SK-N-SH (cell line): Measurements from ENCODE around the gene TACR2. TPM values are rescaled to one million over a fixed set of nuclear protein-coding genes. Genes with fewer than 3 reads are reported as not detected.

Experiments used
- CTCF ChIA-PET: fragments of 300-600, 350-600 bp; formaldehyde crosslinking; extraction: SDS; loops from one replicate; lab custom pipeline; 2021; lab: Yijun Ruan, JAX
- POLR2A ChIA-PET: fragments of 350-600 bp; sonication (Branson Sonifier 250); formaldehyde crosslinking; extraction: SDS; loops from one replicate; lab custom pipeline; 2020; ENCODE audit warnings: antibody characterized with exemption, inconsistent platforms; lab: Yijun Ruan, JAX
- DNase-seq: peaks from one replicate; pipeline ENCODE4 v3.0.0; 2012
- H2AFZ ChIP-seq: fragments of 200-600 bp; sonication (generic); 2 replicates; pipeline ENCODE4 v1.8.1; 2016; ENCODE audit warnings: antibody characterized with exemption, mild to moderate bottlenecking, low read depth
- H3F3A ChIP-seq: fragments of 200-600 bp; sonication (generic); replicated peaks from 2 replicates; pipeline ENCODE3; 2016; ENCODE audit warnings: antibody characterized with exemption, mild to moderate bottlenecking; ENCODE audit not compliant: insufficient read depth
- H3K27ac ChIP-seq, 2 experiments: fragments of 200-500 bp in 1 of 2; fragments of 200-600 bp in 1 of 2; sonication (Bioruptor generic) in 1 of 2; sonication (generic), shearing (Covaris generic) in 1 of 2; 2 replicates each; pipeline versions ENCODE4 v1.5.1 to v1.6.1; 2014 to 2016; ENCODE audit warnings: low read depth in 2 of 2, inconsistent platforms in 1 of 2, low read length in 1 of 2, mild to moderate bottlenecking in 1 of 2, mixed read lengths in 1 of 2
- H3K27me3 ChIP-seq: fragments of 200-600 bp; sonication (generic), shearing (Covaris generic); 2 replicates; pipeline ENCODE4 v1.6.1; 2016; ENCODE audit warnings: mixed run types; ENCODE audit not compliant: insufficient read depth
- H3K36me3 ChIP-seq, 2 experiments: fragments of 200-500 bp in 1 of 2; fragments of 200-600 bp in 1 of 2; sonication (Bioruptor generic) in 1 of 2; sonication (generic) in 1 of 2; replicated peaks in 1 of 2; 2 replicates each; pipeline versions ENCODE3 to v1.5.1; 2014 to 2016; ENCODE audit warnings: low read length in 1 of 2, mild to moderate bottlenecking in 1 of 2; ENCODE audit not compliant: insufficient read depth in 2 of 2, control insufficient read depth in 1 of 2
- H3K4me1 ChIP-seq, 2 experiments: fragments of 200-500 bp in 1 of 2; fragments of 200-600 bp in 1 of 2; sonication (Bioruptor generic) in 1 of 2; sonication (generic), shearing (Covaris generic) in 1 of 2; 2 replicates each; pipeline versions ENCODE4 v1.5.1 to v1.6.1; 2014 to 2016; ENCODE audit warnings: low read depth in 1 of 2, low read length in 1 of 2, mixed run types in 1 of 2; ENCODE audit not compliant: insufficient read depth in 2 of 2, control insufficient read depth in 1 of 2
- H3K4me2 ChIP-seq: fragments of 200-600 bp; sonication (generic), shearing (Covaris generic); 2 replicates; pipeline ENCODE4 v1.6.1; 2017; ENCODE audit warnings: mixed run types
- H3K4me3 ChIP-seq, 2 experiments: fragments of 200-500 bp in 1 of 2; fragments of 200-600 bp in 1 of 2; sonication (Bioruptor generic) in 1 of 2; sonication (generic), shearing (Covaris generic) in 1 of 2; 2 replicates each; pipeline versions ENCODE4 v1.5.1 to v1.8.1; 2014 to 2016; ENCODE audit warnings: low read depth in 2 of 2, inconsistent platforms in 1 of 2, low read length in 1 of 2, mild to moderate bottlenecking in 1 of 2, mixed read lengths in 1 of 2, moderate library complexity in 1 of 2
- H3K79me2 ChIP-seq: fragments of 200-600 bp; sonication (generic); 2 replicates; pipeline ENCODE4 v1.8.1; 2017; ENCODE audit warnings: mild to moderate bottlenecking; ENCODE audit not compliant: insufficient read depth
- H3K9ac ChIP-seq: fragments of 200-600 bp; sonication (generic); 2 replicates; pipeline ENCODE4 v1.6.1; 2017; ENCODE audit warnings: mixed run types
- H3K9me2 ChIP-seq: fragments of 200-600 bp; sonication (generic); 2 replicates; pipeline ENCODE4 v1.6.1; 2017; ENCODE audit warnings: mixed run types
- H3K9me3 ChIP-seq: fragments of 200-600 bp; sonication (generic); 2 replicates; pipeline ENCODE4 v1.6.1; 2017; ENCODE audit warnings: mixed run types, mild to moderate bottlenecking, moderate library complexity
- H4K20me1 ChIP-seq: fragments of 200-600 bp; sonication (generic); 2 replicates; pipeline ENCODE4 v1.6.1; 2017; ENCODE audit warnings: mild to moderate bottlenecking, mixed run types; ENCODE audit not compliant: insufficient read depth
- CHD2 ChIP-seq: fragments of 150-350 bp; IDR thresholded peaks from 2 replicates; pipeline ENCODE4 v1.6.1; 2018; ENCODE audit warnings: low read length; ENCODE audit not compliant: partially characterized antibody
- CTCF ChIP-seq: fragments of 200-600 bp; sonication (generic); IDR thresholded peaks from 2 replicates; pipeline ENCODE4 v1.6.1; 2017; ENCODE audit warnings: antibody characterized with exemption, mild to moderate bottlenecking, moderate library complexity
- ELF1 ChIP-seq: IDR thresholded peaks from 2 replicates; pipeline ENCODE4 v1.4.0; 2012
- EP300 ChIP-seq, 2 experiments: IDR thresholded peaks; 2 replicates each; pipeline versions ENCODE4 v1.4.0 to v1.6.1; 2012; ENCODE audit warnings: borderline replicate concordance in 1 of 2, low read depth in 1 of 2, low read length in 1 of 2
- EZH2phosphoT487 ChIP-seq: fragments of 200-600 bp; sonication (generic); IDR thresholded peaks from 2 replicates; pipeline ENCODE4 v1.6.1; 2017; ENCODE audit warnings: low read depth, mixed run types, mild to moderate bottlenecking, antibody characterized with exemption, moderate library complexity, borderline replicate concordance
- FOSL2 ChIP-seq: IDR thresholded peaks from 2 replicates; pipeline ENCODE4 v1.4.0; 2012; ENCODE audit warnings: low read depth, mild to moderate bottlenecking, moderate library complexity, borderline replicate concordance
- FOXJ3 ChIP-seq: sonication (generic); formaldehyde crosslinking; IDR thresholded peaks from 2 replicates; pipeline ENCODE4 v1.5.1; 2020; ENCODE audit warnings: mild to moderate bottlenecking, missing genetic modification reagents
- FOXM1 ChIP-seq: IDR thresholded peaks from 2 replicates; pipeline ENCODE4 v1.4.0; 2012; ENCODE audit warnings: low read depth, mild to moderate bottlenecking
- GATA2 ChIP-seq: sonication (generic); formaldehyde crosslinking; IDR thresholded peaks from 2 replicates; pipeline ENCODE4 v1.5.0; 2020; ENCODE audit warnings: mild to moderate bottlenecking, missing genetic modification reagents
- JUND ChIP-seq: IDR thresholded peaks from 2 replicates; pipeline ENCODE4 v1.4.0; 2012
- MEF2A ChIP-seq: IDR thresholded peaks from 2 replicates; pipeline ENCODE4 v1.4.0; 2012; ENCODE audit warnings: low read depth, borderline replicate concordance
- MXI1 ChIP-seq: IDR thresholded peaks from 2 replicates; pipeline ENCODE4 v1.6.1; 2012; ENCODE audit warnings: mild to moderate bottlenecking, low read depth, low read length, improper control_type of control experiment
- NRF1 ChIP-seq: IDR thresholded peaks from 2 replicates; pipeline ENCODE4 v1.6.1; 2012; ENCODE audit warnings: low read depth, mild to moderate bottlenecking, low read length
- RAD21 ChIP-seq: IDR thresholded peaks from 2 replicates; pipeline ENCODE4 v1.6.1; 2012; ENCODE audit warnings: mild to moderate bottlenecking, low read length
- SMC3 ChIP-seq: IDR thresholded peaks from 2 replicates; pipeline ENCODE4 v1.6.1; 2012; ENCODE audit warnings: low read depth, low read length, improper control_type of control experiment
- TAF1 ChIP-seq: IDR thresholded peaks from 2 replicates; pipeline ENCODE4 v1.6.1; 2012; ENCODE audit warnings: low read depth, mild to moderate bottlenecking, low read length, moderate library complexity, borderline replicate concordance
- YY1 ChIP-seq: IDR thresholded peaks from 2 replicates; pipeline ENCODE4 v1.4.0; 2012; ENCODE audit warnings: low read depth, mild to moderate bottlenecking
- ZBTB33 ChIP-seq: IDR thresholded peaks from 2 replicates; pipeline ENCODE4 v1.4.0; 2012; ENCODE audit warnings: low read depth, borderline replicate concordance
- WGBS: methylation state at CpG from one replicate; pipeline ENCODE4 v1.1.6; 2017; ENCODE audit warnings: low lambda C conversion rate; 5-methylcytosine and 5-hydroxymethylcytosine counted together
- polyA plus RNA-seq, 3 experiments: library from polyadenylated mRNA; depleted of rRNA; stranded (reverse); fragments of >200 nt; gene quantifications; 2 replicates each; pipeline ENCODE4 v1.2.3, GENCODE V29; 2012
- TF ChIP-seq, protein P1 (sequence below): IDR thresholded peaks from 2 replicates; pipeline ENCODE4 v1.4.0; 2012; ENCODE audit warnings: low read depth, borderline replicate concordance
- TF ChIP-seq, protein P2 (sequence below): IDR thresholded peaks from 2 replicates; pipeline ENCODE4 v1.6.1; 2012; ENCODE audit warnings: mild to moderate bottlenecking, low read depth, low read length, moderate library complexity

The TACR2 gene
- polyA plus RNA-seq, 1 of the 3 experiments (the other 2 are of a cell fraction): 0.02 TPM

DNA sequence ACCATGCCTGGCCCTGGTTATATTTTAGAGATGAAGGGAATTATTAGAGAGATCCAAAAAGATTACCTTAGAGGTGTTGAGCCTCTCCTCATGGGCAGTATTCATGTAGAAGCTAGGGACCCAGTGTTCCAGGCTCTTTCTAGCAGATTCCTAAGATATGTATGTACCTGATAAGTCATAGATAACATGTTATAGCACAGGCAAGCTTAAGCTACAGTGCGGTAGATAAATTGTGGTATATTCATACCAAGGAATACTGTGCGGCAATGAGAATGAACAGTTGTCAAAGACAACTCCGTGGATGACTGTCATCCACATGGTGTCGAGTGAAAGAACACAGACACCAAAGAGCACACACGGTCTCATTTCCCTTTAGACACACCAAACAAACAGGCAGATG is 53.1 kb downstream of the TACR2 start:
- 91% methylated on average over 5 of the region's 5 CpGs for WGBS
- no peak for TF ChIP-seq MXI1
- TF ChIP-seq, protein P1, sequence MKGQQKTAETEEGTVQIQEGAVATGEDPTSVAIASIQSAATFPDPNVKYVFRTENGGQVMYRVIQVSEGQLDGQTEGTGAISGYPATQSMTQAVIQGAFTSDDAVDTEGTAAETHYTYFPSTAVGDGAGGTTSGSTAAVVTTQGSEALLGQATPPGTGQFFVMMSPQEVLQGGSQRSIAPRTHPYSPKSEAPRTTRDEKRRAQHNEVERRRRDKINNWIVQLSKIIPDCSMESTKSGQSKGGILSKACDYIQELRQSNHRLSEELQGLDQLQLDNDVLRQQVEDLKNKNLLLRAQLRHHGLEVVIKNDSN: no peak
- no peak for TF ChIP-seq RAD21
- TF ChIP-seq FOXJ3 (CRISPR knock-in tag): no peak
- TF ChIP-seq ELF1: no peak
- no peak for TF ChIP-seq MEF2A
- Histone ChIP-seq H3K79me2 (peaks cover 15% of the 10 kb centered on the region; the same call in 1 of the 2 replicates), H3K27ac (peak overlapping the region in 1 of 2 experiments; percentile 9; a peak in 1 of 4 replicates), H3K4me1 (peaks cover 16 to 29% of the 10 kb centered on the region in 2 experiments), H3K9me3 (no peaks in the 10 kb centered on the region), H2AFZ (no peak overlapping the region), H3K36me3 (peaks cover 10 to 12% of the 10 kb centered on the region in 2 experiments), H3K9me2 (no peaks in the 10 kb centered on the region), H3K4me3 (no peak overlapping the region), H4K20me1 (peaks cover 12% of the 10 kb centered on the region), H3K27me3 (no peaks in the 10 kb centered on the region), H3K9ac (no peak overlapping the region), H3F3A (peaks cover 17% of the 10 kb centered on the region), H3K4me2 (no peak overlapping the region)
- ChIA-PET POLR2A (no interaction called here), CTCF (interaction anchor here (0.9 to 1.6 kb wide), 5 partner anchors 11 to 45 kb away, joined by 3 to 6 read pairs (median 3); no protein-coding TSS in a partner anchor)
- DNase-seq: no peak

DNA sequence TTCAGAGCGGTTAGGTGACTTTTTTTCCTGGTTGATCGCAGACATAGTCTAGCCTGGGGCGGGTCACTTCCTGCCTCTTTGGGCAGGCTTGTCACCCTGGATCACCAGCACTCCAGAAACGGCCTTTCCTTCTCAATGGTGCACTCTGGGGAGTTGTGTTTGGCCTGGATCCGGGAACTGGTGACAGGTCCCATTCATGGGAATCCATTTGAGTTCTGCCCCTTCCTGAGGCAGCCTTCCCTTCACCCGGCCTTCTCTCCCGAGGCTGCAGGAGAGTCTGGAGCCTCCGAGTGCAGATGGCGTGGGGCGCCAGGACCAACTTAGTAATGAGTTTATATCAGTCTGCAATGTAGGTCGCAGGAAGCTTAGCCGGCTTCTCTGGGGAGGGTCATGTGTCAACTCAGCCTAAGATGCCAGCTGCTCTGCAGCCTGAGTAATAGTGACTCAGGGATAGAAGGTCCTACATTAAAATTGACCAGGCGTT is 54.2 kb downstream of the TACR2 start:
- Histone ChIP-seq H4K20me1 (peaks cover 12% of the 10 kb centered on the region), H3K27me3 (no peaks in the 10 kb centered on the region), H3K79me2 (peaks cover 26% of the 10 kb centered on the region; the same call in 1 of the 2 replicates), H3K4me2 (peak overlapping the region; percentile 45), H3K9me2 (no peaks in the 10 kb centered on the region), H3K9ac (no peak overlapping the region), H3F3A (peaks cover 17% of the 10 kb centered on the region), H2AFZ (no peak overlapping the region), H3K4me3 (no peak overlapping the region), H3K4me1 (peaks cover 20 to 29% of the 10 kb centered on the region in 2 experiments), H3K36me3 (peaks cover 10 to 11% of the 10 kb centered on the region in 2 experiments), H3K9me3 (no peaks in the 10 kb centered on the region), H3K27ac (peak overlapping the region; percentile 58 to 70)
- peak; percentile 44 for DNase-seq
- ChIA-PET POLR2A (no interaction called here), CTCF (interaction anchor here (1.0 kb wide), 1 partner anchor 30 kb away, joined by 3 read pairs; no protein-coding TSS in a partner anchor)
- 37% methylated on average over 10 of the region's 13 CpGs for WGBS
- TF ChIP-seq SMC3 (no peak), FOSL2 (peak; percentile 73; the same call in 1 of the 2 replicates), EZH2phosphoT487 (no peak), GATA2 (CRISPR knock-in tag) (no peak), TAF1 (no peak), YY1 (no peak), MEF2A (no peak), EP300 (IDR thresholded peaks at IDR 0.05; ENCODE audit: borderline replicate concordance in 1 of 2, low read depth in 1 of 2, low read length in 1 of 2) (peak in 1 of 2 experiments; percentile 61; a peak in 1 of 4 replicates), NRF1 (no peak), ZBTB33 (no peak), CTCF (no peak), FOXM1 (no peak), JUND (peak; percentile 49; the same call in 1 of the 2 replicates), FOXJ3 (CRISPR knock-in tag) (no peak), CHD2 (no peak)
- TF ChIP-seq, protein P2, sequence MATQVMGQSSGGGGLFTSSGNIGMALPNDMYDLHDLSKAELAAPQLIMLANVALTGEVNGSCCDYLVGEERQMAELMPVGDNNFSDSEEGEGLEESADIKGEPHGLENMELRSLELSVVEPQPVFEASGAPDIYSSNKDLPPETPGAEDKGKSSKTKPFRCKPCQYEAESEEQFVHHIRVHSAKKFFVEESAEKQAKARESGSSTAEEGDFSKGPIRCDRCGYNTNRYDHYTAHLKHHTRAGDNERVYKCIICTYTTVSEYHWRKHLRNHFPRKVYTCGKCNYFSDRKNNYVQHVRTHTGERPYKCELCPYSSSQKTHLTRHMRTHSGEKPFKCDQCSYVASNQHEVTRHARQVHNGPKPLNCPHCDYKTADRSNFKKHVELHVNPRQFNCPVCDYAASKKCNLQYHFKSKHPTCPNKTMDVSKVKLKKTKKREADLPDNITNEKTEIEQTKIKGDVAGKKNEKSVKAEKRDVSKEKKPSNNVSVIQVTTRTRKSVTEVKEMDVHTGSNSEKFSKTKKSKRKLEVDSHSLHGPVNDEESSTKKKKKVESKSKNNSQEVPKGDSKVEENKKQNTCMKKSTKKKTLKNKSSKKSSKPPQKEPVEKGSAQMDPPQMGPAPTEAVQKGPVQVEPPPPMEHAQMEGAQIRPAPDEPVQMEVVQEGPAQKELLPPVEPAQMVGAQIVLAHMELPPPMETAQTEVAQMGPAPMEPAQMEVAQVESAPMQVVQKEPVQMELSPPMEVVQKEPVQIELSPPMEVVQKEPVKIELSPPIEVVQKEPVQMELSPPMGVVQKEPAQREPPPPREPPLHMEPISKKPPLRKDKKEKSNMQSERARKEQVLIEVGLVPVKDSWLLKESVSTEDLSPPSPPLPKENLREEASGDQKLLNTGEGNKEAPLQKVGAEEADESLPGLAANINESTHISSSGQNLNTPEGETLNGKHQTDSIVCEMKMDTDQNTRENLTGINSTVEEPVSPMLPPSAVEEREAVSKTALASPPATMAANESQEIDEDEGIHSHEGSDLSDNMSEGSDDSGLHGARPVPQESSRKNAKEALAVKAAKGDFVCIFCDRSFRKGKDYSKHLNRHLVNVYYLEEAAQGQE: no peak
